Measurements from ENCODE around the gene TTC14.

The TTC14 gene

DNA sequence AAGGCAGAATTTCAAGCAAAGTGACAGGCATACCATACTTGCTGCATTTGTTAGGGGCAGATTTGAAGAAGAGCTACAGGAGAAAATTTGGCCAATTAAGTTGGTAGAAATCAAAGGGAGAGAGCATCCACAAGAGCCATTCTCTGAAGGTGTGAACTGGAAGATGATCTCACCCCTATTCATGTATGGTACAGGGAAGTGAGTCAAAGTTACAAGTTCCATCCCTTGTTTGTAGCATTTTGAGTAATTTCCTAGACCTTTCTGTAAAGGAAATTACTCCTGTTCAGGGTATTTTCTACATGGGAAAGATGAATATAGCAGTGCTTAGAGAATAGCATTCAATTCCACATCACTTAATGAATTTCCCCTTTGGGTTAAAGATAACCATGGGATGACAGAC lies 28.4 kb downstream of the TTC14 start:
- DNase-seq (ENCODE audit: low read depth in 3 of 3): no peak

DNA sequence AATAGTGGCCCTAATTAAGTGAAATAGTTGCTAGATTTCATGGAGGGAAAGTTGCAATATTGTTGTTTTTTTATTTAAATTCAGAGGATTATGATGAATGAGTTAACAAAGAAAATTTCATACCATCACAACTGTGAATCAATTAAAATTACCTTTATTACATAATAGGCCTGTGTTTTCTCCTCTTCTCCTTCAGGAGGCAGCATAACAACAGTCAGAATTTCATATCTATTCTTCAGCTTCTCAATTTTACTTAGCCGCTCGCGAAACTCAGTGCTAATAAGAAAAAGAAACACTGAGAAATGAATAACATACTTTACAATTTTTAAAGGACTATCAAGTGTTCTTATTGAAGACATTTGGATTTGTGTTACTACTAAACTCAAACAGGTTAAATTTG lies 29.4 kb downstream of the TTC14 start:
- no peak for DNase-seq (ENCODE audit: low read depth in 3 of 3)

DNA sequence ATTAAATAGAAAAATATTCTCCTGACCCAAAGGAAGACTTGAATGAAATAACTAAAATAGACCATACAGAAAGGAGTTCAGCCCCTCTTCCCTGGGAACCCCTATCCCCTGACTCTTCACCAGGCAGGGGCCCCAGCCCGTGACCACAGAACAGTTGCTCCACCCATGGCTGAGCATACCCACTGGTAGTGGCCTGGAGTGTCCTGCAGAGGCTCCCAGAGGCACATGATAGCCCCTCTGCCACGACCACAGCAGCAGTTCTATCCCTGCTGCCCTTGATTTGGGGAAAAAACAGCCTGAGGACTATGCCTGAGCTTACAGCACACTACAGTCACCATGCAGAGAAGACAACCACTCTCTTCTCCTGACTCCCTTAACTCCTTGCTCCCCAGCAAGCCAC lies 31.8 kb downstream of the TTC14 start:
- DNase-seq (ENCODE audit: low read depth in 3 of 3): no peak

DNA sequence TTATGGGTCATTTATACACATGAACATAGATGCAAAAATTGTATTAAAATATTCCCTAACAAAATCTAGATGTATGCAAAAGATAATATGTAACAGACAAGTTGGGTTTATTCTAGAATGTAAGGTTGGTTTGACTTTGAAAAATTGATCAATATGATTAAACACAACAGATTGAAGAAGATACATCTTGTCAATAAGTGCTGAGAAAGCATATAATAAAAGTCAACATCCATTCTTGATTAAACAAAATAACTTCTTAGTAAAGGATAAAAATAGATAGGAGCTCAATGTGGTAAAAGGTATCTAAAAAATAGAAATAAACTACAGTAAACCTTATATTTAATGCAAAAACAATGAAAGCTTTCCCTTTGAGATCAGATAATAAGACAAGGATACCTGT lies 39.0 kb downstream of the TTC14 start:
- no peak for DNase-seq (ENCODE audit: low read depth in 3 of 3)

DNA sequence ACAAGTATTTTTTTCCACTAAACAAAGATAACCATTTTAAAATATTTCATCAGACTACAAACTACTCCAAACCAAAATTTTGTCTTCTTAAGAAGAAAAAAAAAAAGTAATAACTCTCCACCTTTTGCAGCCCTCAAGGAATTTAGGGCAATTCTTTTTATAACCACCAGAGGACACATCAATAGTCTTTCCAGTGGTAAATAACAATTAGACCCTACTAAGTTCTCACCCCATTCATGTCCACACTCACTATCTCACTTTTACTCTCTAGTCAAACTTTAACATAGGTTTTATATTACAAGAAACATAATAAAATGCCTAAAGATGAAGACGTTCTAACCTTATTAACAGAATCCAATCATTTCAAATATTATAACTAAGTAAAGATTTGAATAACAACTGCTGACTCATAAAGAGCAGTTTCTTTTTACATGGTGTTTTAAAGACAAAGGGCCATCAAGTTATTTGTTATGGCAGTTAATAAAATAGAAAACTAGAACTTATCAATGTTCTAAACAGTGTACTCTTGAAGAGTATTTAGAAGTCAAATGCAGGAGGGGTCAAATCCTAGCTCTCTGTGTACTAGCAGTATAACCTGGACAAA lies 44.3 kb downstream of the TTC14 start:
- DNase-seq (ENCODE audit: low read depth in 3 of 3): no peak

DNA sequence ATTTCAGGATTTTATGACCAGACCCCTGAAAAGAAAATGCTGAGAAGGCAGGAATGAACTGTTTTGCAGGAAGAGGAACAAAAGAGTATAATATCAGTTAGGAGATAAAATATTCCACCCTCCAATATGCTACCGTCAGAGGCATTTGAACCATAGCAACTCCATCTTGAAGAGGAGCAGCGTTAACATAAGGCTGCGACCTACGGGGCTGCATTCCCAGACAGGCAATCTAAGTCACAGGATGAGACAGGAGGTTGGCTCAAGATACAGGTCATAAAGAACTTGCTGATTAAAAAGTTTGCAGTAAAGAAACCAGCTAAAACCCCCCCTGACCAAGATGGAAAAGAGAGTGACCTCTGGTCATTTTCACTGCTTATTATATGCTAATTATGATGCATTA lies 54.4 kb downstream of the TTC14 start:
- no peak for DNase-seq (ENCODE audit: low read depth in 3 of 3)

DNA sequence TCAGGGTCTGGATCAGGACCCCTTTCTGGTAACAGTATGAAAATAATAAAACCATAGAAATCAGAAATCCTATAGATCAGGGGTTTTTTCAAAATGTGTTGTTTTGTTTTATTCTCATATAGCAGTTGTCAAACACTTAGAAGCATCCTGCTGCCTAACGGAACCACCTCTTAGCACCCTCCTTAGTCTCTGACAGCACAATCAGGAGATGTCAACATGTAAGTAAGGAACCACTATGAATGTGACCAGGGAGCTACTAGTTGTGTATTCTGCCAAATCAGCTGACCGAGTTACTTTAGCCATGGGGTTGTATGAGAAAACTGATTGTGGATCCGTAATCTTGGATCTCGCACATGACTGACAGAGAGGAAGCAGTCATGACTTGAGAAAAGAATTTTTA lies 55.1 kb downstream of the TTC14 start:
- no peak for DNase-seq (ENCODE audit: low read depth in 3 of 3)
